ENCODE data around the gene STUM. TPM values are rescaled to one million over a fixed set of nuclear protein-coding genes. Genes with fewer than 3 reads are reported as not detected.

STUM gene
- total and polyA plus RNA-seq, 2 of the 8 experiments (the other 6 are each of a cell fraction or from before 2014, with no cell fraction given) = 0.76 to 1.2 TPM

GRCh38 chr1:226506021-226506420 lies 42.5 kb upstream of the STUM start:
- FAIRE-seq = no peak

More at GRCh38 chr1:226506021-226506420, 42.5 kb upstream of the STUM start:
- Histone ChIP-seq H3K4me1 (replicated peaks in 1 of 4; ENCODE audit: control insufficient read depth in 3 of 4, insufficient read depth in 4 of 4, low read length in 3 of 4) (no peaks in the 10 kb centered on the region), H3K79me1 (ENCODE audit: low read depth, low read length) (no peaks in the 10 kb centered on the region), H3K18ac (ENCODE audit: extremely low read depth, low read length) (no peak overlapping the region), H3K4ac (replicated peaks; ENCODE audit: insufficient read length, low read depth, low read length) (no peak overlapping the region), H2BK120ac (replicated peaks; ENCODE audit: low read depth, low read length) (no peak overlapping the region), H2AFZ (ENCODE audit: low read length) (no peak overlapping the region), H3K79me2 (ENCODE audit: control insufficient read depth in 1 of 2, insufficient read depth in 2 of 2, low read length in 2 of 2) (no peaks in the 10 kb centered on the region), H3K9ac (replicated peaks in 1 of 4; ENCODE audit: extremely low read depth in 1 of 4, low read depth in 3 of 4, low read length in 3 of 4) (no peak overlapping the region), H3K23ac (ENCODE audit: insufficient read length) (no peak overlapping the region), H3K4me2 (ENCODE audit: insufficient read depth in 1 of 2, low read depth in 2 of 2, low read length in 2 of 2) (no peak overlapping the region), H4K5ac (ENCODE audit: insufficient read length, low read depth, low read length) (no peak overlapping the region), H4K91ac (replicated peaks; ENCODE audit: insufficient read length, low read length) (no peak overlapping the region), H3K56ac (replicated peaks; ENCODE audit: insufficient read length, low read depth, low read length) (no peak overlapping the region), H3K27ac (ENCODE audit: low read depth, low read length) (no peak overlapping the region), H3K14ac (ENCODE audit: insufficient read length) (no peak overlapping the region), H3K23me2 (ENCODE audit: low read depth, low read length) (no peaks in the 10 kb centered on the region), H4K8ac (ENCODE audit: extremely low read depth, insufficient read depth, low read length) (no peak overlapping the region), H2AK5ac (ENCODE audit: low read depth, low read length) (no peak overlapping the region), H3K36me3 (ENCODE audit: control insufficient read depth in 2 of 4, insufficient read depth in 4 of 4, low read length in 3 of 4) (no peaks in the 10 kb centered on the region), H3K27me3 (replicated peaks in 1 of 4; ENCODE audit: control insufficient read depth in 3 of 4, extremely low read depth in 1 of 4, insufficient read depth in 3 of 4, low read length in 3 of 4) (no peaks in the 10 kb centered on the region), H2BK12ac (ENCODE audit: low read depth, low read length) (no peak overlapping the region), H2BK20ac (ENCODE audit: low read length) (no peak overlapping the region), H2BK15ac (ENCODE audit: low read length) (no peak overlapping the region), H3K9me3 (ENCODE audit: insufficient read depth in 2 of 2, low read depth in 1 of 2, low read length in 1 of 2) (no peaks in the 10 kb centered on the region), H4K20me1 (replicated peaks in 1 of 2; ENCODE audit: control insufficient read depth in 1 of 2, insufficient read depth in 2 of 2, low read length in 2 of 2) (no peaks in the 10 kb centered on the region), H2BK5ac (ENCODE audit: low read depth, low read length) (no peak overlapping the region), H3K4me3 (ENCODE audit: extremely low read depth in 1 of 4, insufficient read depth in 2 of 4, low read depth in 3 of 4, low read length in 4 of 4) (no peak overlapping the region)
- WGBS, 2 experiments (ENCODE audit: extremely low coverage in 1 of 2, insufficient coverage in 1 of 2, insufficient read length in 1 of 2, insufficient replicate concordance in 2 of 2, low coverage in 1 of 2, low lambda C conversion rate in 2 of 2, missing lambda C conversion rate in 1 of 2) = 88% methylated on average over 2 of the region's 2 CpGs; no CpG with 5 or more reads in 1 of the 2 experiments
- no peak for DNase-seq (ENCODE audit: low read depth in 1 of 2, low spot score in 2 of 2)
- no peak for TF ChIP-seq HDAC2 (IDR thresholded peaks at IDR 0.05; ENCODE audit: borderline replicate concordance in 1 of 2, low read depth in 2 of 2, low read length in 2 of 2)
- no peak for TF ChIP-seq POU5F1 (IDR thresholded peaks at IDR 0.05; ENCODE audit: low read depth, low read length)
- no peak for TF ChIP-seq CTBP2 (IDR thresholded peaks at IDR 0.05; ENCODE audit: borderline replicate concordance, insufficient read depth, insufficient read length, low read length)
- no peak for TF ChIP-seq POLR2A (IDR thresholded peaks at IDR 0.05; ENCODE audit: control extremely low read depth in 1 of 2, low read depth in 2 of 2, low read length in 2 of 2)
- TF ChIP-seq RBBP5 (IDR thresholded peaks at IDR 0.05; ENCODE audit: borderline replicate concordance, low read depth, low read length) = no peak
- no peak for TF ChIP-seq CHD1 (IDR thresholded peaks at IDR 0.05; ENCODE audit: low read depth, low read length)
- TF ChIP-seq PHF8 (conservative IDR thresholded peaks at IDR 0.05; ENCODE audit: low read depth, low read length) = no peak
- TF ChIP-seq SAP30 (IDR thresholded peaks at IDR 0.05; ENCODE audit: insufficient read depth, insufficient replicate concordance, low read length) = no peak
- TF ChIP-seq RXRA (IDR thresholded peaks at IDR 0.05; ENCODE audit: insufficient read depth, low read depth, low read length) = no peak
- no peak for TF ChIP-seq FOSL1 (IDR thresholded peaks at IDR 0.05; ENCODE audit: insufficient read depth, low read depth, low read length)
- CTCF ChIA-PET (ENCODE audit: partially characterized antibody) = interaction anchor here (1.1 to 5.7 kb wide), 5 partner anchors 14 to 48 kb away, joined by 3 to 37 read pairs (median 8); no protein-coding TSS in a partner anchor
- POLR2A ChIA-PET (ENCODE audit: partially characterized antibody) = interaction anchor here (0.7 to 1.1 kb wide), 2 partner anchors 32 to 86 kb away, joined by 3 to 4 read pairs; no protein-coding TSS in a partner anchor

Measured in H1 (cell line).